Lung (tissue), 12 donors: ENCODE results near the gene SLC25A29. TPM values are rescaled to one million over a fixed set of nuclear protein-coding genes. Genes with fewer than 3 reads are reported as not detected.
A peak's percentile ranks its signal among the peaks of the same experiment; 100 is the strongest.
"Not testable (repeated sequence)": the region's sequence is repeated elsewhere in the genome, so short reads cannot be mapped to it uniquely, and the experiment has no call there.

Source experiments
- ATAC-seq: fragments of 200-7000 bp; cut with Tn5 transposase; one replicate; pipeline ENCODE4 v1.9.1; 2020; ENCODE audit warnings: moderate number of reproducible peaks; ENCODE audit not compliant: insufficient read depth, low FRiP score
- DNase-seq, 3 donors: peaks; one replicate each; pipeline ENCODE4 v3.0.0-alpha.2; 2013 to 2017
- H3K27ac ChIP-seq, 2 donors: one replicate each; pipeline ENCODE4 v1.5.1; 2013; ENCODE audit warnings: mild to moderate bottlenecking in 2 of 2, moderate library complexity in 2 of 2, control low read depth in 1 of 2, inconsistent platforms in 1 of 2, low read depth in 1 of 2, low read length in 1 of 2
- H3K27me3 ChIP-seq, 3 donors: one replicate each; pipeline ENCODE4 v1.5.1; 2013; ENCODE audit warnings: low read length in 2 of 3; ENCODE audit not compliant: control insufficient read depth in 3 of 3, insufficient read depth in 3 of 3
- H3K36me3 ChIP-seq, 4 donors: one replicate each; pipeline ENCODE4 v1.5.1; 2013; ENCODE audit warnings: low read length in 4 of 4, mild to moderate bottlenecking in 1 of 4, moderate library complexity in 1 of 4; ENCODE audit not compliant: control insufficient read depth in 4 of 4, insufficient read depth in 4 of 4
- H3K4me1 ChIP-seq, 5 donors: one replicate each; pipeline ENCODE4 v1.5.1; 2013; ENCODE audit warnings: low read length in 5 of 5, mild to moderate bottlenecking in 2 of 5, moderate library complexity in 1 of 5; ENCODE audit not compliant: control insufficient read depth in 5 of 5, insufficient read depth in 5 of 5
- H3K4me3 ChIP-seq: one replicate; pipeline ENCODE4 v1.5.1; 2013; ENCODE audit warnings: mild to moderate bottlenecking, control low read depth, moderate library complexity
- H3K9ac ChIP-seq, 2 donors: one replicate each; pipeline ENCODE4 v1.5.1; 2013; ENCODE audit warnings: low read length in 2 of 2, control low read depth in 1 of 2; ENCODE audit not compliant: insufficient read depth in 1 of 2
- H3K9me3 ChIP-seq, 4 donors: one replicate each; pipeline ENCODE4 v1.5.1; 2013; ENCODE audit warnings: low read length in 3 of 4, mild to moderate bottlenecking in 1 of 4, moderate library complexity in 1 of 4; ENCODE audit not compliant: control insufficient read depth in 4 of 4, insufficient read depth in 3 of 4
- WGBS, 2 donors: extraction: QIAGEN DNeasy Blood & Tissue Kit; methylation state at CpG; one replicate each; pipeline ENCODE4 v1.1.7; 2013; 5-methylcytosine and 5-hydroxymethylcytosine counted together
- polyA plus RNA-seq, 2 donors: library from polyadenylated mRNA; stranded (reverse); fragments of 200-250 nt; gene quantifications; one replicate each; pipeline ENCODE4 v1.2.1, GENCODE V29; 2013
- total RNA-seq, 2 donors: library from RNA; depleted of rRNA in 1 of 2; stranded (reverse); fragments of >200 nt in 1 of 2; gene quantifications; one replicate each; pipeline ENCODE4 v1.2.1, GENCODE V29; 2014 to 2021
- TF ChIP-seq, protein P1 (sequence below): IDR thresholded peaks from 2 replicates; pipeline ENCODE4 v1.5.1; 2012; ENCODE audit warnings: mild to moderate bottlenecking; ENCODE audit errors: control extremely low read depth, extremely low read depth
- donor health status: control.
- donor health status: control.
- donor health status: Bipolar disorder and iron deficiency.
- donor health status: healthy.
- donor health status: DM: yes; HTN: yes; CAD: no.

The SLC25A29 gene
- total and polyA plus RNA-seq, 4 donors: 34.6 to 91.0 (median 60.5) TPM

DNA sequence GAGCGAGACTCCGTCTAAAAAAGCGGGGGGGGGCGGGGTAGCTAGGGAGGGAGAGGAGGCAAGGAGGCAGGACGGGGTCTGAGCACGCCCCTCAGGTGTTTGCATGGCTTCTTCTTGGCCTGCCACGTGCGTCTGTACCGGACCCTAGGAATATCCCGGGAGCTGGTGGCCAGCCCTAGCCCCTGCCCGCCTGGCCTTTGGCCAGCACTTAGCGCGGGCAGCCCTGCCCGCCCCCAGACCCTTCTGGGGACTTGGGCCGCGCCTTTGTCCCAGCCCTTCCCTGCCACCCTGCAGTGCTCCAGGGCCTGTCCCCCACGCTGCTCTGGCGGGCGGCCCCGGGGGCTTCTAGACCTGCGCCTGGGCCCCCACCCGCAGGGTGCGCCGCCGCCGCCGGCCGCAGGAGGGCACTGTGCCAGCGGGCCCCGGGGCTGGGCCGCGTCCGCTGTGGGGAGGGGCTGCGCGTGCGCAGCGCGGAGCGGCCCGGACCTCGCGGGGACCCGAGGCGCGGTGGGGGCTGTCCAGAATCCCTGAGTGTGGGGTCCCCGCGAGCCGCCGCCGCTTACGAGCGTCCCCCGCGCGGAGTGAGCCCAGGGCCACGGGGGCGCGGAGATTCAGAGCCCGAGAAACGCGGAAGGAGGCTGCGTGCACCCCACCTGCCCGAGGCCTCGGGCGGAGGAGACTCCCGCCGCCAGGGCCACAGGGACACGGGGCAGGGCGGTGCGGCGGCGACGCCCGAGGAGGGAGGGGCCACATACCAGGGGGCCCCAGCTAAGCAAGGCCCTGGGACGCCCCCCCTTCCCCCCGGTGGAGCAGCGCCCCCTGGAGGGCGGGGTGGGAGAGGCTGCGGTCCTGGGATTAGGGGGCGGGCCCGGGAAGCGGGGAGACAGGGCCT is 21.0 kb downstream of the SLC25A29 start:
- Histone ChIP-seq H3K27ac (peak overlapping the region; percentile 88 to 92), H3K27me3 (no peaks in the 10 kb centered on the region), H3K9ac (peak overlapping the region in 1 of 2 donors; percentile 37), H3K9me3 (no peaks in the 10 kb centered on the region), H3K4me1 (peaks cover 0 to 13% (median 7%) of the 10 kb centered on the region in 5 donors), H3K4me3 (peak overlapping the region; percentile 81), H3K36me3 (peaks cover 0 to 2% (median under 1%) of the 10 kb centered on the region in 4 donors)
- 0 to 1% methylated on average over 58 to 82 of the region's 82 CpGs for WGBS, 2 donors
- peak; percentile 69 to 80 (median 79) for DNase-seq
- ATAC-seq: peak; percentile 92
- TF ChIP-seq, protein P1, sequence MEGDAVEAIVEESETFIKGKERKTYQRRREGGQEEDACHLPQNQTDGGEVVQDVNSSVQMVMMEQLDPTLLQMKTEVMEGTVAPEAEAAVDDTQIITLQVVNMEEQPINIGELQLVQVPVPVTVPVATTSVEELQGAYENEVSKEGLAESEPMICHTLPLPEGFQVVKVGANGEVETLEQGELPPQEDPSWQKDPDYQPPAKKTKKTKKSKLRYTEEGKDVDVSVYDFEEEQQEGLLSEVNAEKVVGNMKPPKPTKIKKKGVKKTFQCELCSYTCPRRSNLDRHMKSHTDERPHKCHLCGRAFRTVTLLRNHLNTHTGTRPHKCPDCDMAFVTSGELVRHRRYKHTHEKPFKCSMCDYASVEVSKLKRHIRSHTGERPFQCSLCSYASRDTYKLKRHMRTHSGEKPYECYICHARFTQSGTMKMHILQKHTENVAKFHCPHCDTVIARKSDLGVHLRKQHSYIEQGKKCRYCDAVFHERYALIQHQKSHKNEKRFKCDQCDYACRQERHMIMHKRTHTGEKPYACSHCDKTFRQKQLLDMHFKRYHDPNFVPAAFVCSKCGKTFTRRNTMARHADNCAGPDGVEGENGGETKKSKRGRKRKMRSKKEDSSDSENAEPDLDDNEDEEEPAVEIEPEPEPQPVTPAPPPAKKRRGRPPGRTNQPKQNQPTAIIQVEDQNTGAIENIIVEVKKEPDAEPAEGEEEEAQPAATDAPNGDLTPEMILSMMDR: peak; percentile 46

DNA sequence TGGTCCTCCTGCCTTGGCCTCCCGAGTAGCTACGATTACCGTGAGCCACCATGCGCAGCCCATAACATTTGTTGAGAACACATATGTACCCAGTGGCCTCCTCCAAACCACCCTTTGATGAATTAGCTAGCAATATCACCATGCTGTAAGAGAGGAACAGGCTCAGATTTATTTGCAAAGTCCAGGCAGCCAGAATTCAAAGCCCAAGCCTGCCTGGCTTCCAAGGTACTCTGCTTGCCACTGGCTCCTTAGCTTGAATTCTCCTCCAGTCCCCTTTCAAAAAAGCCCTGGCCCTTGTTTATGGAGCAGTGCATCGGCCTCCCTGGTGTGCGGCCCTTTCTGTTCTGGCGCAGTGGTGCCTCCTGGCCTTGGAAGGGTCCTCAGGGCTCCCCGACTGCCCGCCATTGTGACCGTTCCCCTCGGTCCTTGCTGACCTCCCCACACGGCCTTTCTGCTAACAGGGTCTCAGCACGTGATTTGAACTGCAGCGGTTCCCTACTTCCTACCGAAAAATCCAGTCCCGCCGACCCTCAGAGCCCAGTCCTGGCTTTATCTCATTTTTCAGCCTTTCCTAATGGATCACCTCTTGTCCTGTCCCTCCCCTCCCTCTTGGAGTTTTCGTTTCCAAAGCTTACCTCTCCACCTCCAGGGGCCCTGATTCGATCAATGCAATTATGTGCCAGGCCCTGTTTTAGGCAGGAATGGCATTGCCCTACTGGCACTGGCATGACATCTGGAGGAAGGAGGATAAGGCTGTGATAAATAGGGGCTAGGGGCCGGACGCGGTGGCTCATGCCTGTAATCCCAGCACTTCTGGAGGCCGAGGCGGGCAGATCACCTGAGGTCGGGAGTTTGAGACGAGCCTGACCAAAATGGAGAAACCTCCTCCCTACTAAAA is 22.0 kb downstream of the SLC25A29 start:
- no peak overlapping the region for H3K4me3 ChIP-seq
- H3K9me3 ChIP-seq: no peaks in the 10 kb centered on the region
- H3K36me3 ChIP-seq: peaks cover 0 to 6% (median under 1%) of the 10 kb centered on the region in 4 donors
- TF ChIP-seq, protein P1: no peak
- peak overlapping the region in 1 of 2 donors; percentile 26 for H3K27ac ChIP-seq
- no peak for DNase-seq
- H3K4me1 ChIP-seq: peaks cover 0 to 14% (median 7%) of the 10 kb centered on the region in 5 donors
- no peak for ATAC-seq
- WGBS, 2 donors: 71 to 73% methylated on average over 26 of the region's 26 CpGs
- no peak overlapping the region for H3K9ac ChIP-seq
- H3K27me3 ChIP-seq: no peaks in the 10 kb centered on the region

DNA sequence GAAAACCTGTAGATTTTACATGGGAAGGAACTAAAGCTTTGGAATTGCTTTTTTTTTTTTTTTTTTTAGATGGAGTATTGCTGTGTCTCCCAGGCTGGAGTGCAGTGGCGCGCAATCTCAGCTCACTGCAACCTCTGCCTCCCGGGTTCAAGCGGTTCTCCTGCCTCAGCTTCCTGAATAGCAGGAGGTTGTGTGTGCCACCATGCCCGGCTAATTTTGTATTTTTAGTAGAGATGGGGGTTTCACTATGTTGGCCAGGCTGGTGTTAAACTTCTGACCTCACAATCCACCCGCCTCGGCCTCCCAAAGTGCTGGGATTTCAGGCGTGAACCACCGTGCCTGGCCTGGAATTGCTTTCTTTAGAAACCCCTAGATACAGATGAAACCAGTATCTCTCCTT is 22.8 kb downstream of the SLC25A29 start:
- Histone ChIP-seq H3K4me1 (peaks cover 0 to 17% (median 7%) of the 10 kb centered on the region in 5 donors), H3K27ac (peak overlapping the region in 1 of 2 donors; percentile 61)
- not testable (repeated sequence) for H3K27me3 ChIP-seq, H3K4me3 ChIP-seq, H3K36me3 ChIP-seq, DNase-seq, ATAC-seq, H3K9ac ChIP-seq, H3K9me3 ChIP-seq
- WGBS, 2 donors: 91 to 92% methylated on average over 9 of the region's 9 CpGs
